ENCODE measurements around the gene TIMELESS. TPM values are rescaled to one million over a fixed set of nuclear protein-coding genes. Genes with fewer than 3 reads are reported as not detected.
"Not testable (repeated sequence)": the region's sequence is repeated elsewhere in the genome, so short reads cannot be mapped to it uniquely, and the experiment has no call there.

TIMELESS gene
- total RNA-seq (7.9 and 9.6 TPM in 2 replicates), polyA plus RNA-seq (12.4 and 13.0 TPM in 2 replicates)

DNA sequence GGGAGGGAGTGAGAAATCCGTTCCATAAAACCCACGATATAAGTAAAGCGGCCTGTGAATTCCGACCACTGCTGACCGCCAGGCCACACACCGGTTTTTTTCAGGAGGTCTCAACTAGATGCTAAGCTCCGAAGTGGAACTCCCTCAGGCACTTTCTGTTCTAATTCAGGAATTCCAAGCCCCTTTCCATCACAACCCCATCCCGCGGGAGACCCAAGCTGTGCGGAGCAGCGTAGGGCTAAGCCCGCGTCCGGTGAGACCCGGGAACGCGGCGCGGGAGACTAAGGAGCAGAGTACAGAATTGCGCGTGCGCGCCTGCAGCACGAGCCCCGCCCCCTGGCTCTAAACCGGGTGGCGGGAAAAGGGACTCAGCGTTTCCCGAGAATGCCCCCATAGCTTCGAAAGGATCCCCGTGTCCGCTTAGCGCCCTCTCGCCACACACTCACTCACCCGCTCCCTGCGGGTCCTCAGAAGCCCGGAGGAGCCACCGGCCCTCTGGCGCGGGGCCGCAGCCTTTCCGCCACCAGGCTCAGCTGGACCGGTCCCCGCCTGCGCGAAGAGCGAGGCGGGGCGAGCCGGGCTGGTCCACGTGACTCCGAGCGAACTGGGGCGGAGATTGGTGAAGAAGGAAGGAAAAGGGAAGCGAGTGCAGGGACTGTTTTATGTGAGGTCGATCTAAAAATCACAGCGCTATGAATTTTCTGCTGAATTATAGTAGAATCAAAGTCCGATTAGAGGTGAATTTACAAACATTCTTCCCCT lies at the start of gene TIMELESS:
TIMELESS (minus strand) TSS at position 567 of the 762 bp plus-strand sequence. CDS start 15,256 bp downstream, outside the sequence.
- no peaks in the 10 kb centered on the region for H3K9me2 ChIP-seq (replicated peaks; ENCODE audit: insufficient read depth)
- under 1% methylated on average over 58 of the region's 58 CpGs for WGBS (ENCODE audit: low lambda C conversion rate, missing lambda C conversion rate)
- no peak for TF ChIP-seq EZH2 (IDR thresholded peaks at IDR 0.05; ENCODE audit: borderline replicate concordance)
- no peak for TF ChIP-seq EZH2phosphoT487 (IDR thresholded peaks at IDR 0.05; ENCODE audit: low read depth, severe bottlenecking, unreplicated experiment)
- TF ChIP-seq, protein P1, sequence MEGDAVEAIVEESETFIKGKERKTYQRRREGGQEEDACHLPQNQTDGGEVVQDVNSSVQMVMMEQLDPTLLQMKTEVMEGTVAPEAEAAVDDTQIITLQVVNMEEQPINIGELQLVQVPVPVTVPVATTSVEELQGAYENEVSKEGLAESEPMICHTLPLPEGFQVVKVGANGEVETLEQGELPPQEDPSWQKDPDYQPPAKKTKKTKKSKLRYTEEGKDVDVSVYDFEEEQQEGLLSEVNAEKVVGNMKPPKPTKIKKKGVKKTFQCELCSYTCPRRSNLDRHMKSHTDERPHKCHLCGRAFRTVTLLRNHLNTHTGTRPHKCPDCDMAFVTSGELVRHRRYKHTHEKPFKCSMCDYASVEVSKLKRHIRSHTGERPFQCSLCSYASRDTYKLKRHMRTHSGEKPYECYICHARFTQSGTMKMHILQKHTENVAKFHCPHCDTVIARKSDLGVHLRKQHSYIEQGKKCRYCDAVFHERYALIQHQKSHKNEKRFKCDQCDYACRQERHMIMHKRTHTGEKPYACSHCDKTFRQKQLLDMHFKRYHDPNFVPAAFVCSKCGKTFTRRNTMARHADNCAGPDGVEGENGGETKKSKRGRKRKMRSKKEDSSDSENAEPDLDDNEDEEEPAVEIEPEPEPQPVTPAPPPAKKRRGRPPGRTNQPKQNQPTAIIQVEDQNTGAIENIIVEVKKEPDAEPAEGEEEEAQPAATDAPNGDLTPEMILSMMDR (IDR thresholded peaks at IDR 0.05; ENCODE audit: poor library complexity): no peak
- peak within 1 kb of the TSS; percentile 88 for H2AFZ ChIP-seq
- H3K36me3 ChIP-seq (replicated peaks; ENCODE audit: insufficient read depth, low read depth): no peaks in the 10 kb centered on the region
- peak within 1 kb of the TSS; percentile 88 for H3K27ac ChIP-seq
- peak within 1 kb of the TSS; percentile 73 for H3K4me2 ChIP-seq
- no peaks in the 10 kb centered on the region for H4K20me1 ChIP-seq (ENCODE audit: insufficient read depth, poor library complexity, severe bottlenecking)
- H3K79me2 ChIP-seq: peaks cover 11% of the 10 kb centered on the region
- H3K9me3 ChIP-seq (ENCODE audit: low read depth): no peaks in the 10 kb centered on the region
- DNase-seq (ENCODE audit: low spot score): peak; percentile 95
- no peaks in the 10 kb centered on the region for H3K27me3 ChIP-seq
- H3K4me1 ChIP-seq (ENCODE audit: insufficient read depth): peaks cover 6% of the 10 kb centered on the region
- H3K4me3 ChIP-seq: peak within 1 kb of the TSS; percentile 62

- WGBS (ENCODE audit: low lambda C conversion rate, missing lambda C conversion rate): 37% methylated on average over 14 of the region's 14 CpGs
- not testable (repeated sequence) for H3K9me2 ChIP-seq (replicated peaks; ENCODE audit: insufficient read depth); H3K27me3 ChIP-seq; H3K79me2 ChIP-seq; H3K4me3 ChIP-seq; H3K36me3 ChIP-seq (replicated peaks; ENCODE audit: insufficient read depth, low read depth); H3K4me2 ChIP-seq; H3K4me1 ChIP-seq (ENCODE audit: insufficient read depth); H2AFZ ChIP-seq; H3K9me3 ChIP-seq (ENCODE audit: low read depth); H4K20me1 ChIP-seq (ENCODE audit: insufficient read depth, poor library complexity, severe bottlenecking); H3K27ac ChIP-seq; DNase-seq (ENCODE audit: low spot score)
These were observed 49.1 kb upstream of the TIMELESS start for GRCh38 chr12:56498126-56498902.

DNA sequence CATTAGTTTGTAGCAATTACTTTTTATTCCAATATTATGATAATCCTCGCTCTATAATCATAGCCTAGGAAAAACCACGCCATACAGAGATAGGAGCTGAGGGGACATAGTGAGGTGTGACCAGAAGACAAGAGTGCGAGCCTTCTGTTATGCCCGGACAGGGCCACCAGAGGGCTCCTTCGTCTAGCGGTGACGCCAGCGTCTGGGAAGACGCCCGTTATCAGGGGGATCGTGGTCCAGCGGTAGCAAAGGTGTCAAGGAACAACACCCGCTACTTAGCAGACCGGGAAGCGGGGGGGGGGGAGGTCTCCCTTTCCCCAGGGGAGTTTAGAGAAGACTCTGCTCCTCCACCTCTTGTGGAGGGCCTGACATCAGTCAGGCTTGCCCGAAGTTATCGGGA lies 47.5 kb upstream of the TIMELESS start:
- H3K36me3 ChIP-seq (replicated peaks; ENCODE audit: insufficient read depth, low read depth); H3K9me3 ChIP-seq (ENCODE audit: low read depth); H3K4me3 ChIP-seq; H3K27me3 ChIP-seq; H3K4me2 ChIP-seq; H3K27ac ChIP-seq; H3K4me1 ChIP-seq (ENCODE audit: insufficient read depth); H4K20me1 ChIP-seq (ENCODE audit: insufficient read depth, poor library complexity, severe bottlenecking); H3K79me2 ChIP-seq; H3K9me2 ChIP-seq (replicated peaks; ENCODE audit: insufficient read depth); H2AFZ ChIP-seq: not testable (repeated sequence)
- DNase-seq (ENCODE audit: low spot score): peak; percentile 46
- WGBS (ENCODE audit: low lambda C conversion rate, missing lambda C conversion rate): 27% methylated on average over 14 of the region's 17 CpGs
- TF ChIP-seq, protein P1 (IDR thresholded peaks at IDR 0.05; ENCODE audit: poor library complexity): peak; percentile 41

DNA sequence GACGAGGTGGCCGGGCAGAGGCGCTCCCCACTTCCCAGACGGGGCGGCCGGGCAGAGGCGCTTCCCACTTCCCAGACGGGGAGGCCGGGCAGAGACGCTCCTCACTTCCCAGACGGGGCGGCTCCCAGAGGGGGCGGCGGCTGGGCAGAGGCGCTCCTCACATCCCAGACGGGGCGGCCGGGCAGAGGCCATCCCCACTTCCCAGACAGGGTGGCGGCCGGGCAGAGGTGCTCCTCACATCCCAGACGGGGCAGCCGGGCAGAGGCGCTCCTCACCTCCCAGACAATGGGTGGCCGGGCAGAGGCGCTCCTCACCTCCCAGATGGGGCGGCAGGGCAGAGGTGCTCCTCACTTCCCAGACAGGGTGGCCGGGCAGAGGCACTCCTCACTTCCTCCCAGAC lies 45.3 kb upstream of the TIMELESS start:
- H3K4me1 ChIP-seq (ENCODE audit: insufficient read depth); H3K4me2 ChIP-seq; H3K79me2 ChIP-seq; H3K4me3 ChIP-seq; H3K9me3 ChIP-seq (ENCODE audit: low read depth); H2AFZ ChIP-seq; H3K36me3 ChIP-seq (replicated peaks; ENCODE audit: insufficient read depth, low read depth); H3K27ac ChIP-seq; H4K20me1 ChIP-seq (ENCODE audit: insufficient read depth, poor library complexity, severe bottlenecking); DNase-seq (ENCODE audit: low spot score); H3K9me2 ChIP-seq (replicated peaks; ENCODE audit: insufficient read depth): not testable (repeated sequence)
- WGBS (ENCODE audit: low lambda C conversion rate, missing lambda C conversion rate): 100% methylated on average over 3 of the region's 27 CpGs
- H3K27me3 ChIP-seq: peaks cover 13% of the 10 kb centered on the region

GRCh38 chr12:56494106-56494415 lies 44.8 kb upstream of the TIMELESS start:
- H3K9me2 ChIP-seq (replicated peaks; ENCODE audit: insufficient read depth); H3K4me3 ChIP-seq; H4K20me1 ChIP-seq (ENCODE audit: insufficient read depth, poor library complexity, severe bottlenecking); H3K4me1 ChIP-seq (ENCODE audit: insufficient read depth); H3K9me3 ChIP-seq (ENCODE audit: low read depth); H2AFZ ChIP-seq; H3K4me2 ChIP-seq; H3K79me2 ChIP-seq; H3K27ac ChIP-seq; H3K36me3 ChIP-seq (replicated peaks; ENCODE audit: insufficient read depth, low read depth); DNase-seq (ENCODE audit: low spot score): not testable (repeated sequence)
- peaks cover 17% of the 10 kb centered on the region for H3K27me3 ChIP-seq
- no CpG with 5 or more reads among the region's 15 CpGs for WGBS (ENCODE audit: low lambda C conversion rate, missing lambda C conversion rate)

DNA sequence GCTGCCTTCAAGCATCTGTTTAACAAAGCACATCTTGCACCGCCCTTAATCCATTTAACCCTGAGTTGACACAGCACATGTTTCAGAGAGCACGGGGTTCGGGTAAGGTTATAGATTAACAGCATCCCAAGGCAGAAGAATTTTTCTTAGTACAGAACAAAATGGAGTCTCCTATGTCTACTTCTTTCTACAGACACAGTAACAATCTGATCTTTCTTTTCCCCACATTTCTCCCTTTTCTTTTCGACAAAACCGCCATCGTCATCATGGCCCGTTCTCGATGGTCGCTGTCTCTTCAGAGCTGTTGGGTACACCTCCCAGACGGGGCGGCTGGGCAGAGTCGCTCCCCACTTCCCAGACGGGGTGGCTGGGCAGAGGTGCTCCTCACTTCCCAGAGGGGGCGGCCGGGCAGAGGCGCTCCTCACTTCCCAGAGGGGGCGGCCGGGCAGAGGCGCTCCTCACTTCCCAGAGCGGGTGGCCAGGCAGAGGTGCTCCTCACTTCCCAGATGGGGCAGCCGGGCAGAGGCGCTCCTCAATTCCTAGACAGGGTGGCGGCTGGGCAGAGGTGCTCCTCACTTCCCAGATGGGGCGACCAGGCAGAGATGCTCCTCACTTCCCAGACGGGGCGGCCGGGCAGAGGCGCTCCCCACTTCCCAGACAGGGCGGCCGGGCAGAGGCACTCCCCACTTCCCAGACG lies 44.3 kb upstream of the TIMELESS start:
- H3K36me3 ChIP-seq (replicated peaks; ENCODE audit: insufficient read depth, low read depth); H3K27ac ChIP-seq; H3K4me3 ChIP-seq; H3K9me2 ChIP-seq (replicated peaks; ENCODE audit: insufficient read depth); DNase-seq (ENCODE audit: low spot score); H3K79me2 ChIP-seq; H2AFZ ChIP-seq; H3K4me2 ChIP-seq; H3K9me3 ChIP-seq (ENCODE audit: low read depth); H3K4me1 ChIP-seq (ENCODE audit: insufficient read depth); H4K20me1 ChIP-seq (ENCODE audit: insufficient read depth, poor library complexity, severe bottlenecking): not testable (repeated sequence)
- peaks cover 19% of the 10 kb centered on the region for H3K27me3 ChIP-seq
- 97% methylated on average over 16 of the region's 31 CpGs for WGBS (ENCODE audit: low lambda C conversion rate, missing lambda C conversion rate)

Data from hepatocyte (in vitro differentiated cells).